Measurements from ENCODE around the gene HPRT1. TPM values are rescaled to one million over a fixed set of nuclear protein-coding genes. Genes with fewer than 3 reads are reported as not detected.

The HPRT1 gene
- total RNA-seq, 1 experiment from 2014 or later = 38.2 TPM

DNA sequence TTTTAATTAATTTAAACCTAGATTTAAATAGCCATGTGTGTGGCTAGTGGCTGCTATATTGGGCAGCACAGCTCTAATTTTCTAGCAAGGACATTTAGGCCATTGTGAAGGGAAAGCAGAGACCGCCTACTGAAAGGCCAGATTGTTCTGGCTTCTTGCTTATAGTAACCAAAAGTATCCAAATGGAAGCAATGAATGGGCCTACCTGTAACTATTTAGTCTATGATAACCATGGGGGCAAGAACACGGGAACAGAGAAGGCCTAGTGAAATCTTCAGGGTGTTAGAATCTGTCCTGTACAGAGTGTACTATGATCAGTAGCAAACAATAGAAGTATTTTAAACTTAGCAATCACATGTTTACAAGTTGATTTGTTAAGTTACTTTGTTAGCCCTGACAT, 16.5 kb upstream of the HPRT1 start (continued):
- TF ChIP-seq, protein P1, sequence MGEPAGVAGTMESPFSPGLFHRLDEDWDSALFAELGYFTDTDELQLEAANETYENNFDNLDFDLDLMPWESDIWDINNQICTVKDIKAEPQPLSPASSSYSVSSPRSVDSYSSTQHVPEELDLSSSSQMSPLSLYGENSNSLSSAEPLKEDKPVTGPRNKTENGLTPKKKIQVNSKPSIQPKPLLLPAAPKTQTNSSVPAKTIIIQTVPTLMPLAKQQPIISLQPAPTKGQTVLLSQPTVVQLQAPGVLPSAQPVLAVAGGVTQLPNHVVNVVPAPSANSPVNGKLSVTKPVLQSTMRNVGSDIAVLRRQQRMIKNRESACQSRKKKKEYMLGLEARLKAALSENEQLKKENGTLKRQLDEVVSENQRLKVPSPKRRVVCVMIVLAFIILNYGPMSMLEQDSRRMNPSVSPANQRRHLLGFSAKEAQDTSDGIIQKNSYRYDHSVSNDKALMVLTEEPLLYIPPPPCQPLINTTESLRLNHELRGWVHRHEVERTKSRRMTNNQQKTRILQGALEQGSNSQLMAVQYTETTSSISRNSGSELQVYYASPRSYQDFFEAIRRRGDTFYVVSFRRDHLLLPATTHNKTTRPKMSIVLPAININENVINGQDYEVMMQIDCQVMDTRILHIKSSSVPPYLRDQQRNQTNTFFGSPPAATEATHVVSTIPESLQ (CRISPR knock-in tag; IDR thresholded peaks at IDR 0.05) = no peak
- TF ChIP-seq, protein P2, sequence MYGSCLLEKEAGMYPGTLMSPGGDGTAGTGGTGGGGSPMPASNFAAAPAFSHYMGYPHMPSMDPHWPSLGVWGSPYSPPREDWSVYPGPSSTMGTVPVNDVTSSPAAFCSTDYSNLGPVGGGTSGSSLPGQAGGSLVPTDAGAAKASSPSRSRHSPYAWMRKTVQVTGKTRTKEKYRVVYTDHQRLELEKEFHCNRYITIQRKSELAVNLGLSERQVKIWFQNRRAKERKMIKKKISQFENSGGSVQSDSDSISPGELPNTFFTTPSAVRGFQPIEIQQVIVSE (CRISPR knock-in tag; IDR thresholded peaks at IDR 0.05; ENCODE audit: borderline replicate concordance) = no peak
- TF ChIP-seq TCF7 (CRISPR knock-in tag; IDR thresholded peaks at IDR 0.05; ENCODE audit: low read depth) (no peak), NFATC4 (CRISPR knock-in tag; IDR thresholded peaks at IDR 0.05) (no peak), FOXK1 (CRISPR knock-in tag; IDR thresholded peaks at IDR 0.05) (no peak), IRF1 (CRISPR knock-in tag; IDR thresholded peaks at IDR 0.05) (no peak), NR2C2 (CRISPR knock-in tag; IDR thresholded peaks at IDR 0.05) (no peak), ZBTB21 (CRISPR knock-in tag; IDR thresholded peaks at IDR 0.05; ENCODE audit: borderline replicate concordance) (no peak), PRRX2 (CRISPR knock-in tag; IDR thresholded peaks at IDR 0.05) (no peak), FOXJ3 (CRISPR knock-in tag; IDR thresholded peaks at IDR 0.05; ENCODE audit: borderline replicate concordance) (no peak)

DNA sequence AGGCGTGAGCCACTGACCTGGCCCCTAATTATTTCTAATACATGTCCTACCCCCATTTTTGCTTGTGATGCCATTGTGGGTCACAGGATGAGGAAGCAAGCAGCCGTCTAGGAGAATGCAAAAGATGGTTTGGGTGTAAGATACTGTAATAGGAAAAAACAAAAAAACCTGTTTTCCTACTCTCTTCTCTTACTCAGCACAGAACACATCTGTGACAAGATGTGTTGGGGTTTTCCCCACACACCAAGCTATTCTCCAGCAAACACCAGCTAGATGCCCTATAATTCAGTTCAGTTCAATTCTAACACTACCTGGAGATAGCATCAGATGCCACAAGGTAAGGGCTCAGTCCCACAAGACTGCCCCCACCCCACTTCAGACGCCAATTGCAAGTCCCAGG, 15.3 kb upstream of the HPRT1 start:
- ChIA-PET POLR2A (no interaction called here), CTCF (no interaction called here)
- H3K27me3 Mint-ChIP-seq (ENCODE audit: low read depth) = no peaks in the 10 kb centered on the region
- DNase-seq (ENCODE audit: low spot score) = no peak
- no peaks in the 10 kb centered on the region for H3K4me1 Mint-ChIP-seq
- H3K4me3 Mint-ChIP-seq = no peak overlapping the region
- no peaks in the 10 kb centered on the region for H3K9me3 Mint-ChIP-seq
- H3K36me3 Mint-ChIP-seq = peaks cover 1% of the 10 kb centered on the region; the same call in 1 of the 2 replicates
- H3K27ac Mint-ChIP-seq = no peak overlapping the region
- TF ChIP-seq ZBTB21 (CRISPR knock-in tag; IDR thresholded peaks at IDR 0.05; ENCODE audit: borderline replicate concordance) (no peak), ZNF512 (CRISPR knock-in tag; IDR thresholded peaks at IDR 0.05; ENCODE audit: borderline replicate concordance) (no peak), ZNF671 (CRISPR knock-in tag; IDR thresholded peaks at IDR 0.05) (no peak), GTF2I (CRISPR knock-in tag; conservative IDR thresholded peaks at IDR 0.05) (no peak), FOXJ3 (CRISPR knock-in tag; IDR thresholded peaks at IDR 0.05; ENCODE audit: borderline replicate concordance) (no peak), E2F5 (CRISPR knock-in tag; IDR thresholded peaks at IDR 0.05) (no peak), JAZF1 (CRISPR knock-in tag; IDR thresholded peaks at IDR 0.05) (no peak), ATF1 (CRISPR knock-in tag; IDR thresholded peaks at IDR 0.05) (no peak), PRDM15 (CRISPR knock-in tag; IDR thresholded peaks at IDR 0.05) (no peak), TP53 (CRISPR knock-in tag; IDR thresholded peaks at IDR 0.05) (no peak)
- TF ChIP-seq, protein P3, sequence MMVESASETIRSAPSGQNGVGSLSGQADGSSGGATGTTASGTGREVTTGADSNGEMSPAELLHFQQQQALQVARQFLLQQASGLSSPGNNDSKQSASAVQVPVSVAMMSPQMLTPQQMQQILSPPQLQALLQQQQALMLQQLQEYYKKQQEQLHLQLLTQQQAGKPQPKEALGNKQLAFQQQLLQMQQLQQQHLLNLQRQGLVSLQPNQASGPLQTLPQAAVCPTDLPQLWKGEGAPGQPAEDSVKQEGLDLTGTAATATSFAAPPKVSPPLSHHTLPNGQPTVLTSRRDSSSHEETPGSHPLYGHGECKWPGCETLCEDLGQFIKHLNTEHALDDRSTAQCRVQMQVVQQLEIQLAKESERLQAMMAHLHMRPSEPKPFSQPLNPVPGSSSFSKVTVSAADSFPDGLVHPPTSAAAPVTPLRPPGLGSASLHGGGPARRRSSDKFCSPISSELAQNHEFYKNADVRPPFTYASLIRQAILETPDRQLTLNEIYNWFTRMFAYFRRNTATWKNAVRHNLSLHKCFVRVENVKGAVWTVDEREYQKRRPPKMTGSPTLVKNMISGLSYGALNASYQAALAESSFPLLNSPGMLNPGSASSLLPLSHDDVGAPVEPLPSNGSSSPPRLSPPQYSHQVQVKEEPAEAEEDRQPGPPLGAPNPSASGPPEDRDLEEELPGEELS (CRISPR knock-in tag; IDR thresholded peaks at IDR 0.05) = no peak
- ATAC-seq = no peak
